Measurements from ENCODE around the gene COLEC12.

Gene COLEC12

DNA sequence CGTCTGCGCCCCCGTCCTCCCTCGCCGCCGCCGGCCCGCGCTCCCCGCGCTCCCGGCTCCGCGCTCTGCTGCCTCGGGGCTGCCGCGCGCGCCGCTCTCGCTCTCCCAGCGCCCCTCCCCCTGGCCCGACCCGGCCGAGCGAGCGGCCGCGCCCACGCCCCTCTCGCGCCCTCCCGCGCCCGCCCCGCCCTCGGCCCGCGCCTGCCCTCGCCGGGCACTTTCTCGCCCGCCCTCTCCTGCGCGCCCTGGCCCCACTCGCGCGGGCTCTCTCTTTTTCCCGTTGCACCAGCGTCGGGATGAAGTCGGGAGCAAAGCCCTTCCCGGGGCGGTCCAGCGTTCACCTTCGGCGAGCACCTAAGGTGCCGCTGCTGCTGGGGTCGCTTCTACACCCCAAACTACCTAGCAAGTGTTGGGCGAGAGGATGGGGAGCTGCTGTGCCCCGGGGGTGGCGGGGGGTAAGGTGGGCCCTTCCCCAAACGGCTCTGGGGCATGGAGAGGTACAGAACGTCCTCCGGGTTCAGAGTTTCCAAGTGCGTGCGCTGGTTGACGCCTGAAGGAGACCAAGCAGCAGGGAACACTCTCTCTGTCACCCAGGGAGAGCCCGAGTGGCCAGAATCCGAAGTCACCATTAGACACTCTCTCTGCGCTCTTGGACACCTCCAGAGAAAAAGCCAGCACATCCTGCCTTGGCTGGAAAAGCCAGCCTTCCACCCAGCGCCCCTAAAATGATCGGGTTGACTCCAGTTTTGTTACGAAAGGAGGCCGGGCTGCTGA is at the start of gene COLEC12:
TSS of gene COLEC12 (minus strand) at position 70 of the 774 bp plus-strand sequence. CDS start 187 bp downstream, outside the sequence.
- DNase-seq (ENCODE audit: low spot score), result peak; percentile 26

- DNase-seq (ENCODE audit: low spot score), result no peak
Observed at GRCh38 chr18:549967-550366, 49.5 kb upstream of the COLEC12 start.

DNA sequence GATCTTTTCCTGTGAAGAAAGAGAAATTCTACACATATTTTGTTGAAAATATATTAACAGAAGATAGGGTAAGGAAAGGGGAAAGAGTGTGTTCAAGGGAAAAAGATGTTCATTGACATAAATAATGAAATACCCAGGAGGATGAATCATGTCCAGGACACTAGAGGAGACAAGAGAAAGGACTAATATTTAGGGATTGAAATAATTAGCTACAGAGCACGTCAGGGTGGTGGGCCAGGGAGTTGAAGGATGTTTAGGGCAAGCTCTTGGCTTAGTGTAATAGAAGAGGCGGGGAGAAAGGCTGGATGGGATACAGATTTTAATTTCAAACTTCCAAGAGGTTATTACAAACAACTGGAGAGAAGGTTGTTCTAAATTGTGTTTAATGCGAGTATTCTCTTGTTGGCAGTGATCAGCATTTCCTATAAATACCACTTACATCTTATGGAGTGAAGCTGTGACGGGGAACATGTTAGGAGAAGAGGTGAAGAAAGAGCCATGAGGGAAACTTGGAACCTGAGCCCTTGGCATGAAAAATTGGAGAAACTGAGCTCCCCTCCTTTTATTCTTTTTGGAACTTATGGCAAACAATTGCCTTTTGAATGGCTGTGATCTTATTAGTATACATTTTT is 43.1 kb upstream of the COLEC12 start:
- DNase-seq (ENCODE audit: low spot score), result no peak

DNA sequence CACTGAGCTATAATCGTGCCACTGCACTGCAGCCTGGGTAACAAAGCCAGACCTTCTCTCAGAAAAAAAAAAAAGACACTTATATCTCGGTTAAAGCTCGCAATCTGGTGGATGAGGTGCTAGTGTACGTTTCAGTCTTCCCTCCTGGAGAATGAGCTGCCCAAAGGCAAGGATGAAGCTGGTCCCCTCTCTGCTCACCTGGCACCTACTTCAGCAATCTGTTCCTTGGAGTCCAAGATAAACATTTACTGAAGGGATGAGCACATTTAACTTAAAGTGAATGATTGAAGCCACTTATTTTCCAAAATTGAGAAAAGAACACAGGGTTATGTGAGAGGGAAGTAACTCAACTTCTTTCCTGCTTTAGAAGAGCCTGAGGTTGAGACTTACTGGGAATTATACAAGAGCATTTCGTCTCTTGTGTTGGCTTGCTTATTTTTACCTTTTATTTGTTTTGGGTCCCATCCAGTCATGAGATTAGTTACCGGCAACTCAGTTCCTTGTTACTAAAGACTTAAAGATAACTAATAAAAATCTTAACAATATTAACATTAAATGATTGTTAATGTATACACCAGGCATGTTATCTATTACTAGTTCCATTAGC is 33.6 kb upstream of the COLEC12 start:
- DNase-seq (ENCODE audit: low spot score), result no peak

- DNase-seq (ENCODE audit: low spot score), result no peak
Observed at GRCh38 chr18:532632-533031, 32.1 kb upstream of the COLEC12 start.

DNA sequence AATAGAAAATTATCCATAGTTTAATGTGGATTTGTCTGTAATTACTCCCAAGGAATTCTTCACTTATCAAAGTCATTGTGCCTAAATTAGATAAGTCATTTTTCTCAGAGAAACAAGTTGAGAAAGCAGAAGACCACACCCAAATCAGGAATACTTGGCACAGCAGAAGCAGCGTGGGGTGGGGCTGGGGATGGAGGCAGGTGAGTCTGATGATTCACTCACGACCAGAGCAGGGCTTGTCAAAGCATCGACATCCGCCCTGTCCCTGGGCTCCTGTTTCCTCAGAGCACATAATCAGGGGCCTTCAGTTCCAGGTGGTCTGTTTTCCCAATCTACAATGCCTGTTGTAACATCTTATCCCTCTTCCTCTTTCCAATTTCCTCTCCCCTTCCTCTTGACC is 31.5 kb upstream of the COLEC12 start:
- no peak for DNase-seq (ENCODE audit: low spot score)

DNA sequence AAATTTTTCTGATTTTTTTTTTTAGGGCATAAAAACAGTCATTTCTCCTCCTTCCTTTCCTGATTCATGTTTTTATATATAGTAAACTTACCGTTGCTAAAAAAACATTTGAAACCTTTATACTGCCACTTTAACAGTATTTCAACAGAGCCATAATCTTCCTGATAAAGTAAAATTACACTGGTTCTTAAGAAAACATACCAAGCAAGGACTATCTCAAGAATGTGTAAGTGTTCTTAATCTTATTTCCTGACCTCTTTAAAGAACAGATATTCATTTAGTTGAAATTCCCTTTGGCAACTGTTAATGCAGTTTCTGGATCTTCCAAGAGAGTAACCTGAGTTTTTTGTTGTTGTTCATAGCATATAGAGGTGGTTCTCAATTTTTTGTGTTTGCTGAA is 26.6 kb upstream of the COLEC12 start:
- DNase-seq (ENCODE audit: low spot score), result no peak

- DNase-seq (ENCODE audit: low spot score), result no peak
Observed at GRCh38 chr18:526681-527080, 26.2 kb upstream of the COLEC12 start.

DNA sequence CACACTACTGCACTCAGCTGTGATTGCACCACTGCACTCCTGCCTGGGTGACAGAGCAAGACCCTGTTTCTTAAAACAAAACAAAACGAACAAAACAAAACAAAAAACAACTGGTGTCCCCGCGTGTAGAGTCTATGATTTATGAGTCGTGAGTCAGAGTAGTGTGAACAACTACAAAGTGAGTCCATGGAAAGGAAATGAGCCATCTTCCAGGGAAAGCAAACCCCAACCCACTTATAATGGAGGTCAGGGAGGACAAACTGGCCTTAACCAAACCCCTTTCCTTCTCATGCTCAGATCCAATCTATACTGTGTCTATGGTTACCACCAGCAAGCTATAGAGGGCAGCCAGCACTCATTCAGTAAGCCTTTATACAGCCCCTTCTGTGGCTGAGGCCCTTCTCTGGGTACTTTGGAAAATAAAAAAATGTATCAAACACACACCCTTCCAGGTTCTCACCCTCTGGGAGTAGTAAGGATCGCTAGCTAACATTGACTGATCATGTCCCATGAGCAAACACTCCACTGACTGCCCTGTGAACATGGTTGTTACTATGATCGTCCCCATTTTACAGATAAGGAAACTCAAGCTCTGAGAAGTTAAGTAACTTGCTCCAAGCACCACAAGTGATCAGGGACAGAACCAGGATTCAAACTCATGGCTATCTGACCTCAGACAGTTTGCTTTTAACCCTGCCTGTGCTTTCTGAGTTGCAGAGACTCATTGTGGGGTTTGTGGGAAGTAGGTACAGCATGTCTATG is 24.7 kb upstream of the COLEC12 start:
- peak; percentile 68 for DNase-seq (ENCODE audit: low spot score)

- DNase-seq (ENCODE audit: low spot score), result peak; percentile 72
Observed at GRCh38 chr18:524466-524865, 24.0 kb upstream of the COLEC12 start.

- no peak for DNase-seq (ENCODE audit: low spot score)
Observed at GRCh38 chr18:523561-523960, 23.1 kb upstream of the COLEC12 start.

DNA sequence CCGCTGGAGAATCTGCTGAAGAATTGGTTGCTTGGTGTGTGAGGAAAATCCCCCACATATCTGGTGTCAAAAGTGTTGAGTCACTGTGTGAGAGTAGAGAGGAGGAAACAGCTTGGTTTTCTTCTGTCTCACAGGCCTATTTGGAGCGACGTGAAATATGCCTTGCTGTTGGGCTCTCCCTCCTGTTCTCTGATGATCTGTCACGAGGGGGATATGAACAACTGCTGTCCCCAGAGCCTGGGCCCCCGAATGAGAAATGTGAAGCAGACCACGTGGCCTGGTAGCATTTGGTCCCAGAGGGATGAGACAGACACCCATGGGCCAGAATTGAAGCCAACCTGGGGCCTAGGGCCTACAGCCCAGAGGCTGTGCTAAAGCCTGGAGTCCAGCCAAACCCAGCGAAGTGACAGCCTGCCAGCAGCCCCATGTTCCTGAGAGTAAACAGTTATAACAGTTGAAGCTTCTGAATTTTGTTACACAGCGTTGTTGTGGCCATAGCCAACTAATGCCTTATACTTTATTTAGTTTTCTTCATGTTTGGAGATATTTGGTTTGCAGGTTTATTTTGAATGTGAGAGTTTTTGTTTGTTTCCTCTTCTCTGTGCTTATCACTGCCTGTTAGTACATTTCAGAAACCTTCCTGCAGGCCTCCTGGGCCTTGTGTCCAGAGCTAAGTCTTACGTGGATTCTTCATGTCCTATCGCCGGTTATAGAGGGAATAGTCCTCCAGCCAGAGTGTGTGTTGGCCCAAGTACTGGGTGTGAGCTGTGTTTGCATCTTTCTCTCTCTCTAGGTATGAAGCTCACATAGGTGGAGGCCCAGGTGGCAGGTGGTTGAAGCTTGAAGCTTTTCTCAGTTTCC is 18.7 kb upstream of the COLEC12 start:
- peak; percentile 56 for DNase-seq (ENCODE audit: low spot score)

DNA sequence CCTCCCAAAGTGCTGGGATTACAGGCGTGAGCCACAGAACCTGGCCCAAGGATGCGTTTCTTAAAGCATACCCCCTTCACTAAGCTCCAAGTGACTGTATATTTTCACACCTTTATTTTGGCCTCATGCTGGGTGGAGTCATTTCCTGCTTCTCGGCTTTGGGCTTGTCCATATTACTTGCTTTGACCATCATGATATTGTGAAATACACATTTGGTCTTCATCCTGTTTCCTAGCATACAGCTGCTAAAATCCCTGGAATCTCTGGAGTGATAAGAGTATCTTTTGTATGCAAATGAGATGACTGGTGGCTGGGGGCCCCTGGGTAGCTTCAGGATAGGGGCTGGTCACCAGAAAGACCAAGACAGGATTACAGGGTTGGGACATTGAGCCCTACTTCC is 17.6 kb upstream of the COLEC12 start:
- no peak for DNase-seq (ENCODE audit: low spot score)

GRCh38 chr18:515838-516237 is 15.3 kb upstream of the COLEC12 start:
- DNase-seq (ENCODE audit: low spot score), result no peak

DNA sequence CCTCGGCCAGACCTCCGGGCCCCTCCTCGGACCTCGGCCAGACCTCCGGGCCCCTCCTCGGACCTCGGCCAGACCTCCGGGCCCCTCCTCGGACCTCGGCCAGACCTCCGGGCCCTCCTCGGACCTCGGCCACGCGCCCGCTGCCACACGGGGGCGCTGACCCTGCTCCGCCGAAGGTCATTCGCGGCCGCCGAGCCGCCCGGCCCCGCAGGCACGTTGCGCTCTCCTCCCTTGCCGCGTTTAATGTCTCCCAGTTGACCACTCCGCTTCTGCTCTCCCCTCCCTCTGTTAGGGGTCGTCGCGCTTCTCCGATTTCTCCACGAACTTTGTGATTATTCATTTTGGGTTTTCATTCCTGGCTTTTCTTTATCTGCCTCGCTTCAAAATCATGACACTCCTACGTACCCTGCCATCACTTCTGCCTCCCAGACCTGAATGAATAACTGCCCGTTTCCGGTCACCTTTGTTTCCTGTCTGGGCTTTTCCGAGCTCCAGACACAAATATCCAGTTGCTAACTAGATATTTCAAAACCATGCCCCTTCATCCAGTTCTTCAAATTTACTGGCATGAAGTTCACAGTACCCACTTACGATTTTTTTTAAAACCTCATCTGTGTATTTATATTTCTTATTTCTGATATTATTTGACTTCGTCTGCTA is 14.8 kb upstream of the COLEC12 start:
- no peak for DNase-seq (ENCODE audit: low spot score)

DNA sequence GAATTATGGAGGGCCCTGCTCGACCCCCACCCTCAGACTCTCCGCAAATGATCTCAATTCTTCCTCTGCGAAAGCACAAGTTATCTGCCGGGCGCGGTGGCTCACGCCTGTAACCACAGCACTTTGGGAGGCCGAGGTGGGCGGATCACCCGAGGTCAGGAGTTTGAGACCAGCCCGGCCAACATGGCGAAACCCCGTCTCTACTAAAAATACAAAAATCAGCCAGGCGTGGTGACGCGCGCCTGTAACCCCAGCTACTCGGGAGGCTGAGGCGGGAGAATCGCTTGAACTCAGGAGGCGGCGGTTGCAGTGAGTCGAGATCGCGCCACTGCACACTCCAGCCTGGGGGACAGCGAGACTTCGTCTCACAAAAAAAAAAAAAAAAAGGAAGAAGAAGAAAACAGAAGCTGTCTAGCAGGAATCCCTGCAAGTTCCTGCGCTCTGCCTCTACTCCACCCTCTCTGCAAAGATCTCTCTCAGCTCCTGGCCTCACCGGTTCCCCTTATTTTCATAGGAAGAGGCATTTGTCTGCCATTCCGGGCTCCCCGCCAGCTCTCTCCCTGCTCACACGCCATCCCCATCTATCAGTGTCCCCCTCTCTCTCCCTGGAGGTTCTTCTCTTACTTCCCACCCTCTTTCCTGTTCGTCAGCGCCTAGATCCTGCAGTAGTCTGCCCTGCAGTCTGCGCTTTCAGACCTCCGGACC is 13.5 kb upstream of the COLEC12 start:
- no peak for DNase-seq (ENCODE audit: low spot score)

DNA sequence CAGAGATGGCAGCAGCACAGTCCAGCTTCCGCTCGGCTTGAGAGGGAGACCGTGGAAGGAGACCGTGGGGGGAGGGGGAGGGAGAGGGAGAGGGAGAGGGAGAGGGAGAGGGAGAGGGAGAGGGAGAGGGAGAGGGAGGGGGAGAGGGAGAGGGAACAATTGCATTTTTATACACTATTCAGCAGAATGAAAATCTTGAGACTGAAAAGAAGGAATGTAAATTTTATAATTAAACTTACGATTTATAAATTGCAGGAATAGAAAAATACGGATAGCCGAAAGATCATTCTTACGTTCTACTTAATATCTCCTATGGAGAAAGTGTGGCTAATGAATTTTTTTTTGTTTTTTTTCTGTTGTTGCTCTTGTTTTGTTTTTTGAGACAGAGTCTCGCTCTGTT is 12.5 kb upstream of the COLEC12 start:
- no peak for DNase-seq (ENCODE audit: low spot score)

DNA sequence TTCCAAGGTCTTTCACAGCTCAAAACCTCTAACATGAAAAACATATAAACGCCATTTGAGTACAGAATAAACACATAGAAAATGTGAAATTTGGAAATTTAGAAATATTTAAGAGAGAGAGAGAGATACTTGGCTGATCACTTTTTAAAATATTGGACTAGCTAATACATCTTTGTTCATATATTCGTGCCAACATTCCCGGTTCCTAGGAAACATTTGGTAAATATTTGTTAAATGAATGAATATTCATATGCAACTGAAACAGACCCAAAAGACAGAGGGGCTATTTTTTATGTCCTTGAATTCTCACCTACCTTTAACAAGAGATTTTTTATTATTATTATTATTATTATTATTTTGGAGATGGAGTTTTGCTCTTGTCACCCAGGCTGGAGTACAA is 8.3 kb upstream of the COLEC12 start:
- DNase-seq (ENCODE audit: low spot score), result no peak

- no peak for DNase-seq (ENCODE audit: low spot score)
Observed at GRCh38 chr18:507636-508035, 7.1 kb upstream of the COLEC12 start.

DNA sequence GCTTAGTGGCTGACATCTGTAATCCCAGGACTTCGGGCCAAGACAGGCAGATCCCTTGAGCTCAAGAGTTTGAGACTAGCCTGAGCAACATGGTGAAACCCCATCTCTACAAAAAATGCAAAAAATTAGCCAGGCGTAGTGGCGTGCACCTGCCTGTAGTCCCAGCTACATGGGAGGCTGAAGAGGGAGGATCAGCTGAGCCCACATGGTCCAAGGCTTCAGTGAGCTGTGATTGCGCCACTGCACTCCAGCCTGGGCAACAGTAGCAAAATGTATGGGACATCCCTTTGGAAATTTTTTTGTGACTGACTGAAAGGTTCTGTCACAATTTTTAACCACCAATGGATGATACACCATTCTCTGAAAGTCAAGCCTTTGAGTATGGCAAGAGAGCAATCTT is 6.3 kb upstream of the COLEC12 start:
- DNase-seq (ENCODE audit: low spot score), result no peak
